HepG2 (cell line): Measurements from ENCODE around the gene SUSD6. TPM values are rescaled to one million over a fixed set of nuclear protein-coding genes. Genes with fewer than 3 reads are reported as not detected.

ENCODE experiments used
- FOXO1 ChIP-seq: sonication (generic); formaldehyde crosslinking; IDR thresholded peaks from 2 replicates; pipeline ENCODE4 v1.4.0; 2020; ENCODE audit warnings: missing genetic modification reagents
- HOXA9 ChIP-seq: sonication (generic); formaldehyde crosslinking; IDR thresholded peaks from 2 replicates; pipeline ENCODE4 v1.8.1; 2022; ENCODE audit warnings: missing genetic modification reagents, mild to moderate bottlenecking, moderate library complexity, borderline replicate concordance
- KLF13 ChIP-seq: sonication (generic); formaldehyde crosslinking; IDR thresholded peaks from 2 replicates; pipeline ENCODE4 v1.4.0; 2020; ENCODE audit warnings: mild to moderate bottlenecking, missing genetic modification reagents
- MNT ChIP-seq: fragments of 450-650 bp; IDR thresholded peaks from 2 replicates; pipeline ENCODE4 v1.6.1; 2016
- SOX5 ChIP-seq: IDR thresholded peaks from 2 replicates; pipeline ENCODE4 v1.6.1; 2016; ENCODE audit warnings: borderline replicate concordance
- ZNF275 ChIP-seq: sonication (generic); formaldehyde crosslinking; IDR thresholded peaks from 2 replicates; pipeline ENCODE4 v1.8.0; 2022; ENCODE audit warnings: missing genetic modification reagents, mild to moderate bottlenecking, inconsistent platforms, borderline replicate concordance
- ZNF343 ChIP-seq: sonication (generic); formaldehyde crosslinking; IDR thresholded peaks from 2 replicates; pipeline ENCODE4 v1.4.0; 2020; ENCODE audit warnings: mild to moderate bottlenecking, missing genetic modification reagents
- ZNF441 ChIP-seq: sonication (generic); formaldehyde crosslinking; IDR thresholded peaks from 2 replicates; pipeline ENCODE4 v1.7.0; 2021; ENCODE audit warnings: missing genetic modification reagents, borderline replicate concordance
- ZNF552 ChIP-seq: sonication (generic); formaldehyde crosslinking; IDR thresholded peaks from 2 replicates; pipeline ENCODE4 v1.9.0; 2022; ENCODE audit warnings: missing genetic modification reagents, mild to moderate bottlenecking, borderline replicate concordance
- ZNF646 ChIP-seq: sonication (generic); formaldehyde crosslinking; IDR thresholded peaks from 2 replicates; pipeline ENCODE4 v1.9.0; 2021; ENCODE audit warnings: mild to moderate bottlenecking, missing genetic modification reagents
- polyA plus RNA-seq, 8 experiments: library from polyadenylated mRNA; depleted of rRNA in 3 of 8; stranded (reverse) in 7 of 8; unstranded in 1 of 8; fragments of >200 nt; fragmentation: Illumina TruSeq in 4 of 8; extraction: Trizol in 4 of 8; gene quantifications; 2 replicates each; pipeline versions ENCODE4 v1.2.1 to v1.2.3, GENCODE V29; 2011 to 2016; ENCODE audit warnings: low read depth in 4 of 8, missing spikeins in 1 of 8, mixed read lengths in 1 of 8; ENCODE audit not compliant: insufficient read depth in 1 of 8
- total RNA-seq, 5 experiments: library from RNA; depleted of rRNA; stranded (reverse); fragments of >200 nt; fragmentation: Illumina TruSeq; extraction: Trizol; gene quantifications; 2 replicates each; pipeline ENCODE4 v1.2.3, GENCODE V29; 2016; ENCODE audit warnings: low read depth in 1 of 5
- TF ChIP-seq, protein P1 (sequence below): sonication (generic); formaldehyde crosslinking; IDR thresholded peaks from 2 replicates; pipeline ENCODE4 v1.4.0; 2020; ENCODE audit warnings: mild to moderate bottlenecking, missing genetic modification reagents
- TF ChIP-seq, protein P2 (sequence below): sonication (generic); formaldehyde crosslinking; IDR thresholded peaks from 2 replicates; pipeline ENCODE4 v1.9.0; 2021; ENCODE audit warnings: missing genetic modification reagents, mild to moderate bottlenecking, borderline replicate concordance

Gene SUSD6
- total and polyA plus RNA-seq, 2 of the 13 experiments (the other 11 are each of a cell fraction or from before 2014, with no cell fraction given): 7.2 to 7.4 TPM

GRCh38 chr14:69726761-69727511 lies 115.5 kb downstream of the SUSD6 start (continued):
- TF ChIP-seq ZNF275 (no peak), ZNF646 (CRISPR knock-in tag) (no peak), ZNF552 (CRISPR knock-in tag) (no peak), ZNF441 (CRISPR knock-in tag) (no peak), HOXA9 (CRISPR knock-in tag) (no peak), SOX5 (0 out of 2 replicates have a peak, but pooled peaks have one; percentile 27), ZNF343 (CRISPR knock-in tag) (0 out of 2 replicates have a peak, but pooled peaks have one; percentile 12), MNT (no peak), FOXO1 (no peak), KLF13 (CRISPR knock-in tag) (no peak)
- TF ChIP-seq, protein P1, sequence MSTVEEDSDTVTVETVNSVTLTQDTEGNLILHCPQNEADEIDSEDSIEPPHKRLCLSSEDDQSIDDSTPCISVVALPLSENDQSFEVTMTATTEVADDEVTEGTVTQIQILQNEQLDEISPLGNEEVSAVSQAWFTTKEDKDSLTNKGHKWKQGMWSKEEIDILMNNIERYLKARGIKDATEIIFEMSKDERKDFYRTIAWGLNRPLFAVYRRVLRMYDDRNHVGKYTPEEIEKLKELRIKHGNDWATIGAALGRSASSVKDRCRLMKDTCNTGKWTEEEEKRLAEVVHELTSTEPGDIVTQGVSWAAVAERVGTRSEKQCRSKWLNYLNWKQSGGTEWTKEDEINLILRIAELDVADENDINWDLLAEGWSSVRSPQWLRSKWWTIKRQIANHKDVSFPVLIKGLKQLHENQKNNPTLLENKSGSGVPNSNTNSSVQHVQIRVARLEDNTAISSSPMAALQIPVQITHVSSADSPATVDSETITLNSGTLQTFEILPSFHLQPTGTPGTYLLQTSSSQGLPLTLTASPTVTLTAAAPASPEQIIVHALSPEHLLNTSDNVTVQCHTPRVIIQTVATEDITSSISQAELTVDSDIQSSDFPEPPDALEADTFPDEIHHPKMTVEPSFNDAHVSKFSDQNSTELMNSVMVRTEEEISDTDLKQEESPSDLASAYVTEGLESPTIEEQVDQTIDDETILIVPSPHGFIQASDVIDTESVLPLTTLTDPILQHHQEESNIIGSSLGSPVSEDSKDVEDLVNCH (CRISPR knock-in tag): no peak
- TF ChIP-seq, protein P2, sequence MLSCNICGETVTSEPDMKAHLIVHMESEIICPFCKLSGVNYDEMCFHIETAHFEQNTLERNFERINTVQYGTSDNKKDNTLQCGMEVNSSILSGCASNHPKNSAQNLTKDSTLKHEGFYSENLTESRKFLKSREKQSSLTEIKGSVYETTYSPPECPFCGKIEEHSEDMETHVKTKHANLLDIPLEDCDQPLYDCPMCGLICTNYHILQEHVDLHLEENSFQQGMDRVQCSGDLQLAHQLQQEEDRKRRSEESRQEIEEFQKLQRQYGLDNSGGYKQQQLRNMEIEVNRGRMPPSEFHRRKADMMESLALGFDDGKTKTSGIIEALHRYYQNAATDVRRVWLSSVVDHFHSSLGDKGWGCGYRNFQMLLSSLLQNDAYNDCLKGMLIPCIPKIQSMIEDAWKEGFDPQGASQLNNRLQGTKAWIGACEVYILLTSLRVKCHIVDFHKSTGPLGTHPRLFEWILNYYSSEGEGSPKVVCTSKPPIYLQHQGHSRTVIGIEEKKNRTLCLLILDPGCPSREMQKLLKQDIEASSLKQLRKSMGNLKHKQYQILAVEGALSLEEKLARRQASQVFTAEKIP: no peak
